GM18873 (cell line): ENCODE data around the gene MCM10.

Experiments used
- ATAC-seq: cut with Tn5 transposase; IDR thresholded peaks from one replicate; pipeline ENCODE4 v1.9.1; 2021; ENCODE audit warnings: mild to moderate bottlenecking, moderate library complexity, moderate number of reproducible peaks; ENCODE audit not compliant: unreplicated experiment, low FRiP score

MCM10 gene

GRCh38 chr10:13256627-13257026, 95.3 kb downstream of the MCM10 start:
- no peak for ATAC-seq

- ATAC-seq: no peak
These were observed 96.3 kb downstream of the MCM10 start for GRCh38 chr10:13257621-13258140.
